ENCODE measurements around the gene MEIS2. TPM values are rescaled to one million over a fixed set of nuclear protein-coding genes. Genes with fewer than 3 reads are reported as not detected.

MEIS2 gene
- total RNA-seq, 2 experiments from 2014 or later = 0.14 TPM; not detected in 1

DNA sequence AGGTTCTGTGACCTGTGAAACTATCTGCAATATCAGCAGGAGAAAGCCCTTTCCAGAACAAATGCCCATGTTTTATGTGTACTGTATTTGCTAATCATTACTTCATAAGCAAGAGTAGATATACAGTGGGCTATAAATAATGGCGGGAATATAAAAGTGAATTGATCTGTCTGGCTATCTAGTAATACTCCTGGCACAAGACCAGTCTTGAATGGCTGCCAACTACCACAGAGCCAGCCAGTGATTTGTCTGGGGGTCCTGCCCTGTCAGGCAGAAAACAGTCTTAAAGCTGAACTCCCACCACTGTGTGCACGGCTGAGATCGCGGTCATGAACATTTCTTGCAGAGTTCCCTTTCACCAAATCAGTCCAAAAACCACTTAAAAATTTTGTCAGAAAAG, 176.3 kb downstream of the MEIS2 start:
- ChIA-PET POLR2A (no interaction called here), CTCF (no interaction called here)
- Mint-ChIP-seq H3K36me3 (ENCODE audit: low read depth) (no peaks in the 10 kb centered on the region), H3K27me3 (peaks cover 2% of the 10 kb centered on the region), H3K4me3 (no peak overlapping the region), H3K9me3 (no peaks in the 10 kb centered on the region), H3K4me1 (ENCODE audit: low read depth) (no peaks in the 10 kb centered on the region), H3K27ac (no peak overlapping the region)
- TF ChIP-seq, protein P1, sequence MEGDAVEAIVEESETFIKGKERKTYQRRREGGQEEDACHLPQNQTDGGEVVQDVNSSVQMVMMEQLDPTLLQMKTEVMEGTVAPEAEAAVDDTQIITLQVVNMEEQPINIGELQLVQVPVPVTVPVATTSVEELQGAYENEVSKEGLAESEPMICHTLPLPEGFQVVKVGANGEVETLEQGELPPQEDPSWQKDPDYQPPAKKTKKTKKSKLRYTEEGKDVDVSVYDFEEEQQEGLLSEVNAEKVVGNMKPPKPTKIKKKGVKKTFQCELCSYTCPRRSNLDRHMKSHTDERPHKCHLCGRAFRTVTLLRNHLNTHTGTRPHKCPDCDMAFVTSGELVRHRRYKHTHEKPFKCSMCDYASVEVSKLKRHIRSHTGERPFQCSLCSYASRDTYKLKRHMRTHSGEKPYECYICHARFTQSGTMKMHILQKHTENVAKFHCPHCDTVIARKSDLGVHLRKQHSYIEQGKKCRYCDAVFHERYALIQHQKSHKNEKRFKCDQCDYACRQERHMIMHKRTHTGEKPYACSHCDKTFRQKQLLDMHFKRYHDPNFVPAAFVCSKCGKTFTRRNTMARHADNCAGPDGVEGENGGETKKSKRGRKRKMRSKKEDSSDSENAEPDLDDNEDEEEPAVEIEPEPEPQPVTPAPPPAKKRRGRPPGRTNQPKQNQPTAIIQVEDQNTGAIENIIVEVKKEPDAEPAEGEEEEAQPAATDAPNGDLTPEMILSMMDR (IDR thresholded peaks at IDR 0.05) = no peak
- intact Hi-C loops (cut with micrococcal nuclease) = no loop called here
- no peak for ATAC-seq
- no peak for DNase-seq

DNA sequence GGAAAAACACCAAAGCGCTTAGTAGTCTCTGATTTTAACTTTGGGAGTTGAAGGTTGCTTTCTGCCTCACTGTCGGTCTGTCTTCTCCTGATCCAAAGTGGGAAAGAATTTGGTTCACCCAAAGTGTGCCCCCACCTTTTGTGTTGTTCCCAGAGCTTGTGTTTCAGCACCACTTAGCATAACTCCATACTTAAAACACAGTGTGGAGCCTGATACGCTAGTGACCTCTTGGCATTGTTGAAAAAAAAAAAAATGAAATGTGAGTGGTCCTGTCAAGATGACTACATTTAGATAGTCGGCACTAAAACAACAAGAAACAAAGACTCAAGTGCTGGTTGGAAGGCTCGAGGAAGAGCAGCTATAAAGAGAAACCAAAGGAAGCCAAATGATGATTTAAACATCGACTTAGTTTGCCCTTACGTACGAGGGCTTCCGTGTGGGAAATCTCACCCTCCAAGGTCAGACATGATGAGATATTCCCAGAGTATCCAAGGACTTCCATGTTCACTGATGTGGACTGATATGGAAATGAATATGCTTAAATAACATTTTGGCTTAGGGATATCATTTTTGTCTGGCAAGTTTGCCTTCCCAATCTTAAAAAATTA, 178.8 kb downstream of the MEIS2 start:
- Mint-ChIP-seq H3K27ac (no peak overlapping the region), H3K27me3 (no peaks in the 10 kb centered on the region), H3K4me3 (no peak overlapping the region), H3K36me3 (ENCODE audit: low read depth) (no peaks in the 10 kb centered on the region), H3K9me3 (no peaks in the 10 kb centered on the region), H3K4me1 (ENCODE audit: low read depth) (no peaks in the 10 kb centered on the region)
- TF ChIP-seq, protein P1 (IDR thresholded peaks at IDR 0.05) = no peak
- intact Hi-C loops (cut with micrococcal nuclease) = no loop called here
- ATAC-seq (no peak), DNase-seq (no peak)
- ChIA-PET POLR2A (no interaction called here), CTCF (interaction anchor here (1.1 kb wide), 1 partner anchor 9 kb away, joined by 3 read pairs; no protein-coding TSS in a partner anchor)

DNA sequence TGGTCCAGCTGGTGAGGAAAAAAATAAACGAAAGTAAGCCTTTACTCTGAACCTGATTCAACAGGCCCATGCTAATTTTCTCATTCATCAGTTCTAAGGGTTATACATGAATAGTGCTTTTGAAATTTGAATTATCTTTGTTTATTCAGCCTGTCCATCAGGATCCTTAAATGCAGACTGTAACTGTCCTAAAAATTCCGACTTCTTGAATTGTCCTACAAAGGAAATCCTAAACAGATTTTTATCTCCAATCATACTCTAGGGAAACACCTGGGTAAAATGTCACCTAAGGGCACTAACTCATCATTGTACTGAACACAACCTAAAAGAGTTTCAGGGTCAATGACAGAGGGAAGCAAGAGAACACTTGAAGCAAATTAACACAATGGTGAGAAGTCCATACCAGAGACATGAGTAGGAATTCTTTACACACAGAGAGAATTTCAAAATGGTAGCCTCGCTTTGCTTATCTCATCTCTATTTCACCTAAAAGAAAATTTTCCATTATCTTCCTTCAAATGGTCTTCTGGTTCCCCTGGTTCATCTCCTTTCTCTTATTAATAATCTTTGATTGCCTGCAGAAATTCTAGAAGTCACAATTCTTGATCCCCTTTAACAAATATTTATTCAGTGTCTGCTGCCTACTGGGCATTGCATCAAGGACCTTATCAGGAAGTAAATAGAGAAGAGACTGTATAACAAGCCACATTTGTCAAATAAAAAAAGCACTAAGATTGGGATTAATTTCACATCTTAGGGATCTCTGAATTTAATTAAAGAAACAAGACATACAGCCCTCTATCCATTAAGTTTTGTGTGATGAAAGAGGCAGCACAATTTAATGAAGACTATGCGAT, 182.7 kb downstream of the MEIS2 start:
- intact Hi-C loops (cut with micrococcal nuclease) = no loop called here
- H3K36me3 Mint-ChIP-seq (ENCODE audit: low read depth) = no peaks in the 10 kb centered on the region
- H3K4me1 Mint-ChIP-seq (ENCODE audit: low read depth) = no peaks in the 10 kb centered on the region
- no peak overlapping the region for H3K4me3 Mint-ChIP-seq
- H3K27ac Mint-ChIP-seq = no peak overlapping the region
- no peaks in the 10 kb centered on the region for H3K27me3 Mint-ChIP-seq
- TF ChIP-seq, protein P1 (IDR thresholded peaks at IDR 0.05) = no peak
- no peak for ATAC-seq
- ChIA-PET CTCF (no interaction called here), POLR2A (no interaction called here)
- DNase-seq = no peak
- no peaks in the 10 kb centered on the region for H3K9me3 Mint-ChIP-seq

DNA sequence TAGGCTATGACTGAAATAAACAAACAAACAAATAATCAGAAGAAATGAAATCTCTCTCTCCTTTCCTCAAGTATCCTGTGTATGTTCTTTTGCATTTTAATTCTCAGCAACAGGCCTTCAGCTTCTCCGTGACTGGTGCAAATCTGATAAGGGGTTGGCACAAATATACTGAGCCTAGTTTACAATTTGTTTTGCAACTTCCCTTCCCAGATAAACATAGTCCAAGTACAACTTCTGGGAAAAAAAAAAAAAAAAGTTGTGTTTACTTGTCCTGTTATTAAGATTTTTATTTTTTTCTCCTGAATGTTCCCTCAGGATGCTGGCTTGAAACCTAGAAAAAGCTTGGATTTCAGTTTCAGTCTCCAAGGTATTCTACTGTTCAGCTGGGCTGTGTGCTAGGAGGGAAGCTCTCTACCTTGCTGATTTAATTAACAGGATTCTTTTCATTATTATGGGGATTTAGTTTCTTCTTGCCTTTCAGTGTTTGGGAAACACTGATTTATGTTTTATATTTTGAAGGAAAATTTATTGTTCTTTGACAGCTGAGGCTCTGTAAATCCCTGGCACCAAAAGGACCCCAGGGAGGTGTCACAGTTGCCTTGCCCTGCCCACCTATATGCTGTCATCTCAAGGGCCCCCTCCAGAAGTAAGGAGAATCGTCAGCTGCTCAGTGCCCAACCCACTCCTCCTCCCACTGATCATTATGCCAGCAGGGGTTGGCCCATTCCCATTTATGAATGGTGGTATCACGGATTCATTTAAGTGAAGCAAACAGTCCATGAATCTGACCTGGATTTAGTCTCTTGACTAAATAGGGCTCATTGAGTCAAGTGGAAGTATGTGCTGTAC, 185.2 kb downstream of the MEIS2 start:
- ChIA-PET CTCF (interaction anchor here (0.5 to 1.0 kb wide), 2 partner anchors 32 to 527 kb away, joined by 3 to 4 read pairs; no protein-coding TSS in a partner anchor), POLR2A (no interaction called here)
- H3K27ac Mint-ChIP-seq = no peak overlapping the region
- intact Hi-C loops (cut with micrococcal nuclease) = no loop called here
- H3K4me3 Mint-ChIP-seq = no peak overlapping the region
- DNase-seq (no peak), ATAC-seq (no peak)
- H3K27me3 Mint-ChIP-seq = no peaks in the 10 kb centered on the region
- H3K9me3 Mint-ChIP-seq = no peaks in the 10 kb centered on the region
- no peaks in the 10 kb centered on the region for H3K36me3 Mint-ChIP-seq (ENCODE audit: low read depth)
- TF ChIP-seq, protein P1 (IDR thresholded peaks at IDR 0.05) = no peak
- H3K4me1 Mint-ChIP-seq (ENCODE audit: low read depth) = no peaks in the 10 kb centered on the region

Measured in activated CD8-positive, alpha-beta T cell treated with anti-CD3 and anti-CD28 coated beads for 36 hours (primary cell).